Right hindlimb (tissue), 1 donor: Measurements from ENCODE around the gene GHRH.
A peak's percentile ranks its signal among the peaks of the same experiment; 100 is the strongest.

ENCODE experiments used
- DNase-seq: peaks from one replicate; pipeline ENCODE4 v3.0.0-alpha.2; 2018

The GHRH gene

DNA sequence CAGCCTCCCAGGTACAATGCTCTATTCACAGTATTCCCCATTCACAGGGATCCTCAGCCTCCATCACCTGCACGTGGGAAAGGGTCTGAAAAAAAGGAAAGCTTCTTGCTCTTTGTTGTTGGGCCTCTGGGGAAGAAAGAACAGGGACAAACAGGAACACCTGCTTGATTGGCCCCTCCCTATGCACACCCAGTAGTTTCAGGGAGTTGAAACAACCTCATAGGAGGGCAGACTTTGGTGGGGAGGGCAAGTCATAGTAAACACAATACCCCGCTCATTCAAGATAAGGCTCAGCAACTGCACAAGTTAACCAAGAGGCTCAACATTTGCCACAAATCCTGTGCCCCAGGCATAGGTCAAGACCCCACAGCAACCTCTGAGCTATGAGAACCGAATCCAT, 1.7 kb downstream of the GHRH start:
- no peak for DNase-seq

DNA sequence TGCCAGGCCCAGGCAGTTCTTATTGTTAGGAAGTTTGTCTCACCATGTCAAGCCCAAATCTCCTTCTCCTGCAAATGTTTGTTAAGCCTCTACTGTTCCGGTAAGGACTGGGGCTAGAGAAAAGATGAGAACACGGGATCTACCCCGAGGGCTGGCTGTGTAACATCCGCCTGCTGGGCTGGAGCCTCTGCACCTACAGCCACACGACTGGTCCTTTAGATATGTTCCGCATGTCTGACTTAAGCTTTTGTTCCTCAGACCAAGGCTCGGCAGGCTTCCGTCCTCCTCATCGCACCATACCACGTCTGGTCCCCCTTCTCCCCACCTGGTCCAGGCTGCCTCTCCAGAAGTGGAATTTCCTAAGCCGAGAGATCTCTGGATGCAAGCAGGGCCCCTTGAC, 2.6 kb downstream of the GHRH start:
- DNase-seq = no peak

DNA sequence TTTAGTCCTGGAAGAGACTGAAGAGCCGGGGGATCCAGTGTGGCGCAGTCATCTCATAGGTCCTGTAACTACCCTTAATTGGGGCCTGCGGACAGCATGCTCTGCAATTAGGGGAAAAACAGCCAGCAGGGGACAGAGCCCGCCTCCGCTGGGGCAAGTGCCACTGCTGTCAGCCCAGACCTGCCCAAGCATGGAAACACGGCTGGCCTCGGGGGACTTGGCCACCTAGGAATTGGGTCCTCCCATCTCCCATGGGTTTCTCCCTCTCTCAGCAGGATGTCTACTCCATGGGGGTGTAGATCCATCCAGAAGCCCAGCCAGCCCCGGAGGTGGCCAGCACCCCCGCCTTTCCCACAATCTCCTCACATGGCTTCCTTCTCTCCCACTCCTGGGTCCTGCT, 3.6 kb downstream of the GHRH start:
- no peak for DNase-seq

DNA sequence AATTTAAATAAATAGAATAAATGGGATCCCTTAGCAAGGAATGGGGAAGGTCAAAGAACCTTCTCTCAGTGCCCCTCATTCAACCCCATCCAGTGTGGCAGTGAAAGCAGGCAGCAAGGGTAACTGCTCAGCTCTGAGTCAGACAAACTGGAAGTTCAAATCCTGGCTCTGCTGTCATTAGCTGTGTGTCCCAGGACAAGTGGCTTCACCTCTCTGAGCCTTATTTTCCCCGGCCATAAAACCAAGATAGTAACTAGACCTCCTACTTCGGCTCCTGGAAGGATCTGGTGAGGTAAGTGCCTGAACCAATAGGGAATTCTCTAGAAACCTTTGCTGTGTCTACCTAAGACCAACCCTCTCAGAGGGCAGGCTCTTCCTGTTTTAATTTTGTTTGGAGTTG, 4.1 kb downstream of the GHRH start:
- no peak for DNase-seq

DNA sequence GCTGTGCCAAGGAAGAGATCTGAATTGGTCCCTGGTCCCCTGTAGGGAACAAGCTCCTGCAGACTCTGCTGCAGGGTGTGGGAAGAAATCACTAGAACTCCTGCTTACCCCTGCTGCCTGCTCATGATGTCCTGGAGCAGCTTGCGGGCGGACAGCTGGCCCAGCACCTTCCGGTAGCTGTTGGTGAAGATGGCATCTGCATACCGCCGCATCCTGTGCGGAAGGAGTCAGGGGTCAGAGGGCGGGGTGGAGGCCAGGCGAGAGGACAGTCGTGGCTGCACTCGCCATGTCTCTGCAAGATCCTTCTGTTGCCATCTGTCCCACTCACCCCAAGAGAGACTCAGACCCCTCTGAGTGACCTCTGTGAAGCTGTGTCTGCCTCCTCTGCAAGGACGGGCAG, 5.3 kb downstream of the GHRH start:
- no peak for DNase-seq

DNA sequence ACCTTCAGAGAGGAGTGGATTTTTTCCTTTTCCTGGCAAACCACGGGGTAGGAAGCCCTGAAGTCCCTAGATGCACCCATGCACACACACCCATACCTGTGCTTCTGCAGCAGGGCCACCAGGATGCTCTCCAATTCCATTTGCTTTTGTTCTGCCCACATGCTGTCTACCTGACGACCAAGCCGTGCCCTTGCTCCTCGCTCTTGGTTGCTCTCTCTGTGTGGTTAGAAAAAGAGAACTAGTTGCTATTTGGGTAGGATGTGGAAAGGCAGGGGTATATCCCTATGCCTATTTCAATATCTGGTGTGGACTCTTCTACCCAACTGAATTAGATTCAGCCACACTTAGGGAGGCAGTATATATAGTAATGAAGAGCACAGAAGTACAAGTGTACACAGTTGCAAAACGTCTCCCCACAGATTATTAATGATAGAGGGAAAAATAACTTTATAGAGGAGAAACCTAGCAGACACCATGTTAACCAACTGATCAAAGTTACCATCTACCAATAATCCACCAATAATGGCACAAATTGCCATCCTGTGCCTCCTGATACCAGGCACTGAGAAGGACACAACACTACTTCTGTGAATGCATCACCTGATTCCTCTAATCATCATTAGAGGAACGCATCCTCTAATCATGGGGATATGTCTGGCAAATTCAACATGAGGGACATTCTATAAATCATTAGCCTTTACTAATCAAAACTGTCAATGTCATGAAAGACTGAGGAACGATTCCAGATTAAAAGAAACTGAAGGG, 7.3 kb downstream of the GHRH start:
- no peak for DNase-seq

DNA sequence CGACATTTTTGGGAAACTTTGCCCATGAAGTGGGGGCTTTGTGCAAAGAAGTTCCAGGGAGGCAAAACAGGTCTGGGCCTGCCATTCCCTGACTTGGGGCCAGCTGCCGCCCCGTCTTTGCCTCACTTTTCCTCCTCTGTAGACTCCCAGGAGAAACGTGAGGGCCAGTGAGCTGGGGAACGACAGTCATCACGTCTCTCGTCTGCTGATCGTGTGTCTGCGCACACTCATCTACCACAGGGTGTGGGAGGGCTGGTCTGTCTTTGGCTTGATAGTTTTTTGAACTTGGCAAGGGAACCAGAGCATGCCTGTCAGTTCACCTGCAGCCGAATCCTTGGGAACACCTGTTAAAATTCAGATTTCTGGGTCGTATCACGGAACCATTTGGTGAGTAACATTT, 8.5 kb downstream of the GHRH start:
- no peak for DNase-seq

DNA sequence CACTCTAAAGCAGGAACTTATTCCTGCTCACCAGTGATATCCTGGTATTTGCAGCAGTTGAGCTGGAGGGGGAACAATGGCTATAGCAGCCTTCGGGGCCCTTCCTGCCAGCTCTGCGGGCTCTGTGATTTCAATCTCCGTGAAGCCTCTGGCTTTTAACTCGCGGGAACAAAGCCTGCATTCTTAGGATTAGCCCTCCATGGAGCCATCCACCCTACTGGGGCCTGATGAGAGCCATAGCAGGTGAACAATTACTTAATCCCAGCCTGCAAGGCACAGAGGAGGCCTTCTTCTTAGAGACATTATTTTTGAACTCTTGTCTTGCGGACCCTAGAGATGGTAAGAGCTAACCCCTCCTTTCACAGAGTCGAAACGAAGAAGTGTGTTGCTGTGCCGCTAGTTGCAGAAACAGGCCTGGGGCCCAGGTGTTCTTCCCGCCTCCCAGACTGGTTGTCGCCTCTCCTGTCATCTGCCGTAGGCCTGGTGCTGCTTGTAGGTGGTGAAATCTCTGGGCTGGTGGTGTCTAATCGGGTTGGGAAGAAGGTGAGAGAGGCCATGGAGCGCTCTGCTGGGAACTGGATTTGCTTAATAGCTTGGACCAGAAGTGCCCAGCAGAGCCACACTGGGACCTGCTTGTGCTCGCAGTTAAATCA, 9.7 kb downstream of the GHRH start:
- DNase-seq = no peak

DNA sequence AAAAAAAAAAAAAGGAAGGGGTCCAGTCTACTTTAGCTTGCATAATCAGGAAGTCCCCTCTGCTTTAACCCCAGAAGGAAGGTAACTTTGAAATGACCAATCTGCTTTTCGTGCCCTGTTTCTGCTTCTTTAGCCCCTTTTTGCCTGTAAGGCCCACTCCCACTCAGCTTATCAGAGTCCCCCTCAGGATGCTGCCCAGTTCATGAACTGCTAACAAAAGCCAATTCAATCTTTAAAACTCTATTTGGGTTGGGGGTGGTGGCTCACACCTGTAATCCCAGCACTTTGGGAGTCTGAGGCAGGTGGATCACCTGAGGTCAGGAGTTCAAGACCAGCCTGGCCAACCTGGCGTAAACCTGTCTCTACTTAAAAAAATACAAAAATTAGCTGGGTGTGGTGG, 12.3 kb downstream of the GHRH start:
- no peak for DNase-seq

DNA sequence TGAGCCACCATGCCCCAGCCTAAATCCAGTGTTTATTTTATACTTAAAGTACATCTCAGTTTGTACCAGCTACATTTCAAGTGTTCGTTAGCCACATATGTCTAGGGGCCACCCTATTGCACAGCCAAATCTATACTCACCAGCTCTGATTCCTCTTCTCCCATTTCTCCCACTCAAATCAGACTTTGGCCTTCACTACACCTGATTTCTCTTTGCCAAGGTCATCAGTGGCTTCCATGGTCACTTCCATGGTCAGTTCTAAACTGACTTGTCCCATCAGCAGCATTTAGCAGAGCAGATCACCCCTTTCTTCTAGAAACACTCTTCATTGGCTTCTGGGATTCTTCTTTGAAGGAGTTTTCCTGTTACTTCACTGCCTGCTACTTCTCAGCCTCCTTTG, 14.1 kb downstream of the GHRH start:
- no peak for DNase-seq

DNA sequence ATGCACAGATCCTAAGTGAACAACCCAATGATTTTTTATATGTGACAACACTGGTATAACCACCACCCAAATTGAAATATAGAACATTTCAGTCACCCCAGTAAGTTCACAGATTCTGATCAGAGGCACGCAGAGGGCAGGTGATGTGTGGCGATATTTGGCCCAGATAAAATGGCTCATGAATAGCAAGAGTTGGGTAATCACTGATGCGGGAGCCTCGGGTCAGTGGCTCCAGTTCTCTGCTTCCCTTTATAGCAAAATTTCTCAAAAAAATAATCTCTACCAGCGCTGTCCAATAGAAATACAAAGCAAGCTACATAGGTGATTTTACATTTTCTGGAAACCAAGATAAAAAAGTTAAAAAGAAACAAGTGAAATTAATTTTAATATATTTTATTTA, 14.9 kb downstream of the GHRH start:
- no peak for DNase-seq

DNA sequence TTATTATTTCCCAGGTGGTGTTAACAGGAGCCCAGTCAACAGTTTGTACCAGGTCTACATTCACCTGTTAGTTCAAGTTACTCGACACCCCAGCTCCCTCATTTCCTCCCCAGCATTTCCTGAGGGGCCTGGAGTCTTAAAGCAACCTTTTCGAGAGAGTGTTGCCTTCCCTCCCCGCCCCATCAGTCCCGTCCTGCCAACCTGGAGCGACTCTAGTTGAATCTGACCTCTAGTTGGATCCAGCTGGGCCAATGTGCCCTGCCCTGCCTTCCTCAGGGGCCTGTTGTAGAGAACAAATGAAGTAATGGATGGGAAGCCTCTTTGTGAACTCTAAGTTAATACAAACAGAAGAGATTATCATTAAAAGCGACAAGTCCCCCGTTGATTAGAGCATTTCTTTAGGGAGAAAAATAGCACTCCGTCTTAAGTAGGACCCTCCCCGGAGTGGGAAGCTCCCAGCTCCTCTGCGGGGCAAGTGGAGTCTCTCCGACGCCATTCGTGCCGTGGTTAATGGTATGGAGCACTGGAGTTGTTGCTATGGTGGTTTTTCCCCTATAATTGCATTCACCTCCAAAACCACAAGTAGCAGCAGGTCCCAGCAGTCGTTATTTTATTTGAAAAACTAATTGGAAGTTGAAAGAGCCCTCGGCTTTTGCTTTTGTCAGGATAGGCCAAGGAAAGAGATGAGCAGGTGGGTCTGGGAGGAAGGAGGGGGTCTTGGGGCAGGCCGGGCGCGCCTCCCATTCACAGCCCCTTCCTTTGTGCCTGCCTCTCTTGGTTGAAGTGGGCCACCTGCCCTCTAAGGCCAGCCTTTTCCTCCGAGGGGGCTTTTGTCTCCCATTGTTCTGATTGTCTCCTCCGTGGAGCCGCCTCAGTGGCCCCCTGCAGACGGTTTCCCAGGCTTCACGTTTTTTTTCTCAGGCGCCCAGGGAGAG, 16.1 kb downstream of the GHRH start:
- DNase-seq = no peak

DNA sequence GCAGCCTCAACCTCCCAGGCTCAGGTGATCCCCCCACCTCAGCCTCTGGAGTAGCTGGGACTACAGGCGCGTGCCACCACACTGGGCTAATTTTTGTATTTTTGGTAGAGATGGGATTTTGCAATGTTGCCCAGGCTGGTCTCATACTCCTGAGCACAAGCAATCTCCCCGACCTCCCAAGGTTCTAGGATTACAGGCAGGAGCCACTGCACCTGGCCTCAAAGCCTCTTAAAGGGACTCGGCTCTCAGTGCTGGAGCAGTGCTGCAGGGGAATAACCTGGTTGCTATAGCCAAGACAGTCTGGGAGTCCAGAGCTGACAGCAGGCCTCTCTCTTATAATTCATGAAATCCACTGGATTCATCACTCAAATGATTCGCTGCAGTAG, 17.0 kb downstream of the GHRH start:
- no peak for DNase-seq

DNA sequence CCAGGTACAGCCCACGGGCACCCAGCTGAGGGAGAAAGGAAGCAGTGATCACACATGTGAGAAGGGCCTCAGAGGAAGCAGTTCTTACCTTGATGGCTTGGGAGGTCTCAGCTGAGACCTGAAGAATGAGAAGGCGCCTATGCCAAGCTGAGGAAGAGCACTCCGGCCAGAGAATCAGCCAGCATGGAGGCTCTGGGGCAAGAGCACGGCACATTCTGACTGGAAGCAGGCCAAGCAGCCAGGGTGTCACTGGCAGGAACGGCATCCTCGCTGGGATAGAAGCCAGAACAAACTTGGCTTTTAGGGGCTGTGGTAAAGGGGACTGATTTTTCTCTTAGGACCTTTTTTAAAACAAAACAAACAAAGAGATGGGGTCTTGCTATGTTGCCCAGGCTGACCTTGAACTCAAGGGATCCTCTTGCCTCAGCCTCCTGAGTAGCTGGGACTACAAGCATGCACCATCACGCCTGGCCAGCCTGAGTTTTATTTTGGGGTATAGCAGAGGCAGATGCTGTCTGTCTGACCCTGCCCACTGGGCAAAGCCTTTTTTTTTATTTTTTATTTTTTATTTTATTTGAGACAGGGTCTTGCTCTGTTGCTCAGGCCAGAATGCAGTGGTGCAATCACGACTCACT, 17.6 kb downstream of the GHRH start:
- DNase-seq = peak; percentile 43

DNA sequence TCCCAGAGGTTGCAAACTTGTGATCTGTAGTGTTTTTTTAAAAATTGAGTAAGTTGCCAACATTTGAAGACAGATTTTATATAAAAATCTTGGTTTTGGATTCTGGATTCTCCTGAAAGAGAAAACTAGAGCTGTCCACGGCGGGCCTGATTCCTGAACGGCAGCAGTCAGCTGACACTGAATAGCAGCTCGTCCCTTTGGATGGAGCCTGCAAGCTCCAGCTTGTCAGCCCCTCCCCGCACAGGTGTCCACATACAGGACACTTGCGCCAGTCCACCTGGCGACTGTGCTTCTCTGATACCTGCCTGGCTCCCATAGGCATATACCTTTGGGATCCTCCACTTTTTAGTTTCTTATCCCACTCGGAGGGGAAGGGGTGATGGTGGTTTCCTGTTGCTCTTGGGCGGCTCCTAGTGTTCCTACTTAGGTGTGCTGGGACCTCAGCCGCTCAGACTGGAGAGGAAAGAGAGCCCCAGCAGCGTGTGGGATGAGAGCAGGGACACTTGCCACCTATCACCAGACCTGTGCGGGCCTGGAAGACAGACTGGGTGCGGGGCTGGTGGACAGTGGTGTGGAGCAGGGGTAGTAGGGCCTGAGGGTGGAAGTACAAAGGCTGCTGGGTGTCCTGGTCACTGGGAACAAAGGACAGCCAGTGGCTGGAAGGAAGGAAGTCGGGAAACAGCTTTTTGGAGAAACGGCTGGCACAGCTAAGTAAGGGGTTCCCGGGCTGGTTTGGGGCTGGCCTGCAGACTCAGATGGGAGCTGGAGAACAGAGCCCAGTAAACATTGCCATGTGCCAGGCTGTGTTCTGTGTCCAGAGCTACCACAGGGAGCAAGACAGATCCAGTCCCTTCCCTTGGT, 18.3 kb downstream of the GHRH start:
- no peak for DNase-seq

DNA sequence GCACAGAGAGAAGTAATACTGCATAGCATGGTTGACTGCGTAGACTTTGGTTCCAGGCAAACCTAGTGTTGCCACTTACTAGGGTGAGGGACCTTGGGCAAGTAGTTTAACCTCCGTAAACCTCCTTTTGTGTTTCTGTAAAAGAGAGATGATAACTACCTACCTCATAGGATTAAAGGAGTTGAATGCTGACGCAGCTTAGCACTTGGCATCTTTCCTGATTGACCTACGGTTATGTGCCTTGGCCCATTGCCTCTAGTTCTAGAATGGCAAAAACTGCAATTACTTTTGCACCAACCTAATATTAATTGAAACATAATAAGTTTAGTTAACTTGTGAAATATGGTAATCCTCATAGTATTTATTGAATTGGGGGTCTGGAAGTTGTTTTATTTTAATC, 19.1 kb downstream of the GHRH start:
- no peak for DNase-seq

DNA sequence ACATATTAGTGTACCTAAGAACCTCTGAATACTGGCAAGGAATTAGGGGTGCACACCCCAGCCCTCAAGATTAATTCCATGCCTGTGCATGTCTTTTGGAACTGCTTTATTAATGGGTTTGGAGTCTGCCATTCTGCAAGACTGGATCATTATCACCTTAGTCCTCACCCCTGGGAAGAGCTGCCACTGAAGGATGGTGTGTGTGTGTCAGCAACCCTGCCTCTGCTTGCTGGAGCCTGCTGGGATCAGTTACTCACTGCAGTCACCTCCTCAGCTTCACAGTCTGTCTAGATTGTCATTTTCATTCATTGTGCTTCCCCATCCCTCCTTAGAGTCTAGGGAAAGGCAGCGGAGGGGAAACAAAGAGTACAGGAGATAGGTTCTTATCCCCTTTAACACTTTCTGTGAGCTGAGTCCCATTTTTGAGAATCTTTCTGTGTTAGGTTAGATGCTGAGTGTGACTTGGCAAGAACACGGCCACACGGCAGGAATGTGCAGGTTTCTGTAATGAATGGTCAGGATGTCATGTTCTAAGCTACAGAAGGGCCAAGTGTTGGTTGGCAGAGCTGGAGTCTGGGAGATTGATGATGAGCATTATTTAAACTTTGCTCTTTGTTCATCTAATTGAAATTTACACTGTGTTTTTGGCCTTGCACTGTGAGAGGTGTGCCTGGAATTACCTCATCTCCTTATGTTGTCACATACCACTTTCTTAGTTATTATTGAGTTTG, 21.1 kb downstream of the GHRH start:
- no peak for DNase-seq

DNA sequence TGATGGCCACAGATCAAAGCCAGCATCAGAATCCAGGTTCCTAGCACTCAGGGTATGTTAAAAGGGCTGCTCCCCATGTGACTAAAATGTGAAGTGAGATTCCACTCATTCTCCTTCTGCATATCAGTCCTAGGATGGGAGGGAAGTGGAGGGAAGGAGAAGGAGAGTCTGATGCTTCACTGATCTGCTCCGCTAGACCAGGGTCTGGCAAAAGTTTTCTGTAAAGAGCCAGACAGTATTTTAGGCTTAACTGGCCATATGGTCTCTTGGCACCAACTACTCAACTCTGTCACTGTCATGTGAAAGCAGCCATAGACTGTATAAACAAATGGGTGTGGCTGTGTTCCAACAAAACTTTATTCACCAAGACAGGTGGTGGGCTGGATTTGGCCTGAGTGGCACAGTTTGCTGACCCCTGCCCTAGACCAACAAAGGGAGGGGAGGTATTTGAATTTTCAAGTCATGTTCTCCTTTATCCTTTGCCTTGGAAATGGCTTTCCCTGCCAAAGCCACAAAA, 22.6 kb downstream of the GHRH start:
- DNase-seq = peak; percentile 58

DNA sequence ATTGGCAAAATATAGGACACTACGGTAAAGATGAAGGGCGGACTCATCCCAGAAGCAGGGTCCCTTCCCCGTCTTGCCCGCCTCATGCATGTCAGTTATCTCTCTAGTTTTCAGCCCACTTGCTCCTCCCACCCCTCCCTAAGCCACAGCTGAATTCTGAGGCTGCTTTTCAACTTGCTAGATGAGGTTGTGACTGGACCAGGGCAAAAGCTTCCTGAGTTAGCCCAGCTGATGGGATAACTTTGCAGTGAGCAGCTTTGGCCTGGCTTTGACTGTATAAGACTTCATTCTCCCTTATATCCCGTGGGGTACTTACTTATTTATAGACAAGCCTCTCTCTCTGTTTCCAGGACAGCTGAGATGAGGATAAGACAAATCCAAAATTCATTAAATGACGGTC, 23.2 kb downstream of the GHRH start:
- DNase-seq = no peak

DNA sequence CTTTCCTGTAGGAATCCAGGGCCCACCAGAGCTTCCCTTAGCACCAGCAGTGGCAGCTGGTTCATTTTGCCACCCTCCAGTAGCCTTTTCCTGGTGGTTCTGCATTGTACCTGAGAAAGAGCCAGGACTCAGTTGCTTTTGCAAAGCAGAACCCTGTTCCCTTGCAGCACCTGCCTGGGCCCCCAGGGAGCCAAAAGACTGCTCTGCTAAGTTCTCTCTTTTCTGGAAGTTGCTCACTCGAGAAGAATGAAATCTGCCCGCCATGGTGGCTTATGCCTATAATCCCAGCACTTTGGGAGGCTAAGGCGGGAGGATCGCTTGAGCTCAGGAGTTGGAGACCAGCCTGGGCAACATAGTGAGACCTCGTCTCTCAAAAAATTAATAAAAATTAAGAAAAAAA, 24.0 kb downstream of the GHRH start:
- DNase-seq = no peak

DNA sequence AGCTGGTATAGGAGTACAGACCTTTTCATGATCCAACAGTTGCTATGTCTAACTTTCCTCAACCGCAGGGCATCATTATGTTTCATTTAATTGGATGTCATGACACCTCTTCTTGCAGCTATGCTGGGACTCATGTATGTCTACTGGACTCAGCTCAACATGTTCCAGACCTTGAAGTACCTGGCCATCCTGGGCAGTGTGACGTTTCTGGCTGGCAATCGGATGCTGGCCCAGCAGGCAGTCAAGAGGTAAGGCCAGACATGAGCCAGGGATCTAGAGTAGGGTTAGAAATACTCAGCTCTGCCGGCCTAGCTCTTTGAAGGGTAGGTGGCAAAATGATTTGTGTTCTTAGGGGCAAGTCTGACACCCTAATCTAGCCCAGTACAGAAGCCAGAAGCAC, 25.2 kb downstream of the GHRH start:
- DNase-seq = no peak
